Measurements from ENCODE around the gene SSBP3. TPM values are rescaled to one million over a fixed set of nuclear protein-coding genes. Genes with fewer than 3 reads are reported as not detected.
A peak's percentile ranks its signal among the peaks of the same experiment; 100 is the strongest.

The SSBP3 gene
- total RNA-seq, 2 experiments from 2014 or later = 16.5 to 44.9 TPM

DNA sequence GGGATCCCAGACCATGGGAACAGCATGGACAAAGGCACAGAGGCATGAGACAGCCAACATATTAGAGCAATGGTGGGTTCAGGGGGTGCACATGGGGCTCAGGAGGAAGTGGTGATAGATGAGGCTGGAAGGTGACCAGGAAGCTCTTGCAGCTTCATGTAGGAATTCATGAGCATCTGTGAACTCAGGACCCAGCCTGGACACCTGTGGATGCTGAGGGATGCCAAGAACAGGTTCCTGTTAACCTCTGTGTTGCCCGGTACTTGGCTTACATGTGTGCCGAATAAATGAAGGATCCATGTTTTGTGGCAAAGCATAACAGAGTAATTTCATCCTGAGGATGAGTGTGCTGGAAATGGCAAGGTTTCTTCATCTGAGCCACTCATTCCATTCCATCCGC is 9.3 kb upstream of the SSBP3 start:
- BruUV-seq (replicated peaks) = no TSS peak
- Histone ChIP-seq H3K27ac (ENCODE audit: low read depth, low read length, poor library complexity, severe bottlenecking) (no peak overlapping the region), H3K4me2 (ENCODE audit: low read length) (no peak overlapping the region), H2AFZ (ENCODE audit: low read length) (no peak overlapping the region), H3K36me3 (ENCODE audit: insufficient read depth, low read length) (no peaks in the 10 kb centered on the region), H3K9me3 (ENCODE audit: low read length) (no peaks in the 10 kb centered on the region), H3K9me2 (ENCODE audit: insufficient read depth, low read length) (no peaks in the 10 kb centered on the region), H3K4me3 (ENCODE audit: low read depth, low read length, poor library complexity, severe bottlenecking) (no peak overlapping the region), H3K79me2 (ENCODE audit: insufficient read depth, low read depth, low read length) (no peaks in the 10 kb centered on the region), H3K4me1 (ENCODE audit: insufficient read depth, low read length, poor library complexity, severe bottlenecking) (peaks cover 19% of the 10 kb centered on the region), H4K20me1 (ENCODE audit: insufficient read depth, low read length) (no peaks in the 10 kb centered on the region)
- CTCF ChIA-PET (ENCODE audit: unreplicated experiment) = no interaction called here
- DNase-seq (ENCODE audit: low spot score) = no peak
- POLR2A ChIA-PET = no interaction called here
- intact Hi-C loops (cut with micrococcal nuclease; ENCODE audit: unreplicated experiment) = no loop called here
- no peak for TF ChIP-seq EZH2phosphoT487 (IDR thresholded peaks at IDR 0.05; ENCODE audit: borderline replicate concordance, low read depth, low read length)

GRCh38 chr1:54413732-54414131 is 7.5 kb upstream of the SSBP3 start:
- BruUV-seq (replicated peaks) = no TSS peak
- Histone ChIP-seq H4K20me1 (ENCODE audit: insufficient read depth, low read length) (no peaks in the 10 kb centered on the region), H2AFZ (ENCODE audit: low read length) (peak overlapping the region; percentile 6; the same call in 1 of the 2 replicates), H3K79me2 (ENCODE audit: insufficient read depth, low read depth, low read length) (no peaks in the 10 kb centered on the region), H3K27ac (ENCODE audit: low read depth, low read length, poor library complexity, severe bottlenecking) (no peak overlapping the region), H3K4me1 (ENCODE audit: insufficient read depth, low read length, poor library complexity, severe bottlenecking) (peaks cover 30% of the 10 kb centered on the region), H3K4me3 (ENCODE audit: low read depth, low read length, poor library complexity, severe bottlenecking) (no peak overlapping the region), H3K9me2 (ENCODE audit: insufficient read depth, low read length) (no peaks in the 10 kb centered on the region), H3K4me2 (ENCODE audit: low read length) (no peak overlapping the region), H3K9me3 (ENCODE audit: low read length) (no peaks in the 10 kb centered on the region), H3K36me3 (ENCODE audit: insufficient read depth, low read length) (no peaks in the 10 kb centered on the region)
- no peak for DNase-seq (ENCODE audit: low spot score)
- intact Hi-C loops (cut with micrococcal nuclease; ENCODE audit: unreplicated experiment) = no loop called here
- ChIA-PET POLR2A (interaction anchor here (0.5 to 0.7 kb wide), 2 partner anchors 49 to 103 kb away, joined by 3 read pairs; no protein-coding TSS in a partner anchor), CTCF (ENCODE audit: unreplicated experiment) (no interaction called here)
- no peak for TF ChIP-seq EZH2phosphoT487 (IDR thresholded peaks at IDR 0.05; ENCODE audit: borderline replicate concordance, low read depth, low read length)
- TF ChIP-seq CTCF (conservative IDR thresholded peaks at IDR 0.05; ENCODE audit: low read length) = no peak

- Histone ChIP-seq H3K9me3 (ENCODE audit: low read length) (no peaks in the 10 kb centered on the region), H3K4me1 (ENCODE audit: insufficient read depth, low read length, poor library complexity, severe bottlenecking) (peaks cover 35% of the 10 kb centered on the region), H2AFZ (ENCODE audit: low read length) (peak overlapping the region; percentile 6; the same call in 1 of the 2 replicates), H3K27ac (ENCODE audit: low read depth, low read length, poor library complexity, severe bottlenecking) (no peak overlapping the region), H3K4me2 (ENCODE audit: low read length) (no peak overlapping the region), H4K20me1 (ENCODE audit: insufficient read depth, low read length) (no peaks in the 10 kb centered on the region), H3K4me3 (ENCODE audit: low read depth, low read length, poor library complexity, severe bottlenecking) (no peak overlapping the region), H3K79me2 (ENCODE audit: insufficient read depth, low read depth, low read length) (no peaks in the 10 kb centered on the region), H3K9me2 (ENCODE audit: insufficient read depth, low read length) (no peaks in the 10 kb centered on the region), H3K36me3 (ENCODE audit: insufficient read depth, low read length) (no peaks in the 10 kb centered on the region)
- intact Hi-C loops (cut with micrococcal nuclease; ENCODE audit: unreplicated experiment) = no loop called here
- peak; percentile 26 for DNase-seq (ENCODE audit: low spot score)
- TF ChIP-seq EZH2phosphoT487 (IDR thresholded peaks at IDR 0.05; ENCODE audit: borderline replicate concordance, low read depth, low read length) (no peak), CTCF (conservative IDR thresholded peaks at IDR 0.05; ENCODE audit: low read length) (no peak)
- BruUV-seq (replicated peaks) = no TSS peak
- CTCF ChIA-PET (ENCODE audit: unreplicated experiment) = no interaction called here
- POLR2A ChIA-PET = interaction anchor here (0.5 to 0.7 kb wide), 2 partner anchors 49 to 103 kb away, joined by 3 read pairs; no protein-coding TSS in a partner anchor
These were observed 7.1 kb upstream of the SSBP3 start for GRCh38 chr1:54413295-54413694.
